ENCODE measurements around the gene CNIH4. TPM values are rescaled to one million over a fixed set of nuclear protein-coding genes. Genes with fewer than 3 reads are reported as not detected.

The CNIH4 gene
- total and polyA plus RNA-seq, 10 of the 15 experiments (the other 5 are each of a cell fraction or from before 2014, with no cell fraction given): 23.2 to 173 (median 51.4) TPM

DNA sequence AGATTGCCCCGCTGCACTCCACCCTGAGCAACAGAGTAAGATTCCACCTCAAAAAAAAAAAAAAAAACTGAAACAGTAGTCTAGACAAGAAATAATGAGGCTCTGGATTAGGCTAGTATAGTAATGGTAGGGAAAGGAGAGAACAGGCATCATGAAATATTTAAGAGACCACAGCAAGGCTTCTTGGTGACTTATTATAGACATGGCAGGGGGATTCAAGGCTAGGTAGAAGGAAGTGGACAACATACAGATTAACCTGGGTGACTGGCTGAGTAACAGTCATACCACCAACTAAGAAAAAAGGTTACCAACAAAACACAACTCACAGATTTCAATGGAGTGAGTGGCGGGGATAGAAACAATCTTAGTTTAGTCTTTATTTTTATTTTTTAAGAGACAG lies 35.0 kb upstream of the CNIH4 start:
- POLR2A ChIA-PET: interaction anchor here (0.7 kb wide), 1 partner anchor 9 kb away, joined by 3 read pairs; no protein-coding TSS in a partner anchor
- Histone ChIP-seq H3K27ac (ENCODE audit: control insufficient read depth, insufficient read depth) (no peak overlapping the region), H3K27me3 (replicated peaks in 1 of 2; ENCODE audit: control insufficient read depth in 2 of 2, insufficient read depth in 2 of 2, low read length in 1 of 2) (no peaks in the 10 kb centered on the region), H3K4me3 (no peak overlapping the region), H3K9ac (ENCODE audit: control insufficient read depth, insufficient read depth, low read length) (no peak overlapping the region), H3K9me3 (replicated peaks; ENCODE audit: control insufficient read depth, insufficient read depth, low read length) (no peaks in the 10 kb centered on the region), H2AFZ (ENCODE audit: control insufficient read depth, low read depth, low read length) (no peak overlapping the region), H4K20me1 (ENCODE audit: control insufficient read depth, insufficient read depth) (no peaks in the 10 kb centered on the region), H3K79me2 (ENCODE audit: control insufficient read depth, insufficient read depth, low read length) (peaks cover 6% of the 10 kb centered on the region), H3K4me2 (ENCODE audit: control insufficient read depth, insufficient read depth) (no peak overlapping the region), H3K4me1 (ENCODE audit: control insufficient read depth, insufficient read depth, low read length) (no peaks in the 10 kb centered on the region), H3K36me3 (ENCODE audit: control insufficient read depth in 2 of 2, insufficient read depth in 2 of 2, low read length in 1 of 2) (peaks cover 0 to 8% of the 10 kb centered on the region in 2 experiments; a peak in 1 of 4 replicates)
- TF ChIP-seq PAX8 (IDR thresholded peaks at IDR 0.05) (no peak), NR2C2 (IDR thresholded peaks at IDR 0.05; ENCODE audit: borderline replicate concordance, control insufficient read depth, insufficient read length, low read depth) (no peak), CBFB (IDR thresholded peaks at IDR 0.05; ENCODE audit: low read depth) (no peak), CBX3 (IDR thresholded peaks at IDR 0.05; ENCODE audit: borderline replicate concordance, low read depth) (no peak), MAX (IDR thresholded peaks at IDR 0.05; ENCODE audit: low read depth, low read length) (no peak), MEF2B (IDR thresholded peaks at IDR 0.05; ENCODE audit: partially characterized antibody, poor library complexity, severe bottlenecking) (no peak), CHD2 (IDR thresholded peaks at IDR 0.05; ENCODE audit: borderline replicate concordance, low read depth, low read length) (no peak), POLR2AphosphoS2 (IDR thresholded peaks at IDR 0.05; ENCODE audit: low read depth, low read length) (no peak), SMAD1 (IDR thresholded peaks at IDR 0.05; ENCODE audit: low read depth, partially characterized antibody) (no peak)
- in situ Hi-C loops (cut with MboI): no loop called here
- SMC1A ChIA-PET (ENCODE audit: uncharacterized antibody, unreplicated experiment): interaction anchor here (2.2 kb wide), 1 partner anchor 205 kb away, joined by 5 read pairs; no protein-coding TSS in a partner anchor
- CTCF ChIA-PET: no interaction called here
- WGBS (ENCODE audit: insufficient coverage, insufficient replicate concordance, low lambda C conversion rate, missing lambda C conversion rate): 100% methylated on average over 2 of the region's 2 CpGs
- intact Hi-C loops (cut with micrococcal nuclease; ENCODE audit: unreplicated experiment): no loop called here
- DNase-seq (ENCODE audit: low read depth, low spot score) (no peak), ATAC-seq (no peak), FAIRE-seq (no peak)
- no TSS peak for BruUV-seq (replicated peaks)
- RAD21 ChIA-PET (ENCODE audit: unreplicated experiment): no interaction called here
